GM08714 (cell line): ENCODE results near the gene GALNTL6.
"Not testable (repeated sequence)": the region's sequence is repeated elsewhere in the genome, so short reads cannot be mapped to it uniquely, and the experiment has no call there.

Experiments used
- H3K4me3 ChIP-seq: fragments of 200-500 bp; sonication (Bioruptor generic); 2 replicates; pipeline ENCODE4 v1.5.1; 2014; ENCODE audit warnings: mild to moderate bottlenecking, low read length, inconsistent platforms
- ZNF274 ChIP-seq: IDR thresholded peaks from 2 replicates; pipeline ENCODE4 v1.6.1; 2012; ENCODE audit warnings: mild to moderate bottlenecking, low read depth, low read length

GALNTL6 gene

DNA sequence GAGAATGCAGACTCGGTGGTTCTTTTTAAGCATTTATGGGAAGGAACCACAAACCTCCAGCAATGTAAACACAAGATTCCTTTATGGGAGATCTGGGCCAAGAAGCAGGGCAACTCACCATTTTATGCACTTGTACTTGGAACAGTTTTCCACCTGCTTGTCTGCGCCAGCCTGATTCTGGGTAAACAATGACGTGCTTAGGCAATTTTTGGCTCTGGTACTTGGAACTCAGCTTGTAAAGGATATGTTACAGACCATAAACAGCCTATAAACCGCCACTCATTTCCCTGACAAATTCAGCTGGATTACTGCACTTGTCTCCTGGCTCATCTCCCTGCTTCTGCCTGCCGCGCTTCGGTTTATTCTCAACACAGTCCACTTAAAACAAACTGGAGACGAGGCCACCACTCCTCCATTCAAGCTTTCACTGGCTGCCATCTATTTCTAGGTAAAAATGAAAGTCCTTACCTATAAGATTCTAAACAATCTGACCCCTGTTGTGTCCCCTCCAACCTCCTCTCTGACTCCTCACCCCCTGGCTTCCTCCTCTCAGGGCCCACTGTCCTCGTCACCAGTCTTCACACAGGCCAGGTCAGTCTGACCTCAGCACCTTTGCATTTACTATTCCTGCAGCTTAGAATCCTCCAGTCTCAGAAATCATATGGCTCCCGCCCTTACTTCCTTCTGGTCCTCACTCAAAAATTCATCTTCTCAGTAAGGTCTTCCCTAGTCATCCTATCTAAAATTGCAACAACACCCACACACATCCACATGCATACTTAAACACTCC is 1149.6 kb downstream of the GALNTL6 start:
- H3K4me3 ChIP-seq, result no peak overlapping the region
- TF ChIP-seq ZNF274, result no peak

DNA sequence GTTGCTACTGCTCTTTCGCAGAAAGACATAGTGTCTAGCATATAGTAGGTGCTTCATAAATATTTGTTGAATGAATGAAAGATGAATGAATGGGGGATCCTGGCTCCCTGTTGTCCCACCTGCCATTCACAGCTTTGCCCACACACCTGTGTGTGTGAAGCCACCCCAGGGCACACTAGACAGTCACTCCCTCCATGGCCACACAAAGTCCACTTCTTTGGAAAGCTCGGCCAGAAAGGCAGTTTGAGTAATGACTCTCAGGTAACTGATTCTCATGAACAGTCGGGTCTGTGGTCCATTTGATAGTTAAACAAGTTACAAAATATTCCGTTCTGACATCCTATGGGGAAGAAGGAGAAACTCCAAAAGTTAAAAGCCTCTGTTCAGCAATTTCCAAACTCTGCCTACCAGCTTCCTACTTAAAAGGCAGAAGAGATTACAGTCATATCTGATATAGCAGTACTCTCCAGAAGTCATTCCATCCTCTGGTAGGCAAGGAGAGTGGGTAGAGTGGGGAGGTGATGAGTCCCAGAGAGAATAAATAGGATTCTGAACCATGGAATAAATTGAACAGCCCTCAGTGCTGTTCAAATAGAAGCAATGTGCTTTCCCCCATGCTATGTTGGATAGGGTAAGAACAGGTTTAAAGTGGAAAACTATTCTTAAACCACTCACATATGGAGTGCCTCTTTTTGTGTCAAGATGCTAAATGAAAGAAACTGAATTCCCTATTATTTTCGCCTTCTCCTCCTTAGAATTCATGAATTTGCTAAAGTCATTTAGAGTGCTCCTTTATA is 1150.5 kb downstream of the GALNTL6 start:
- H3K4me3 ChIP-seq, result no peak overlapping the region
- no peak for TF ChIP-seq ZNF274

- not testable (repeated sequence) for H3K4me3 ChIP-seq
These were observed 1157.0 kb downstream of the GALNTL6 start for GRCh38 chr4:172970189-172970588.

DNA sequence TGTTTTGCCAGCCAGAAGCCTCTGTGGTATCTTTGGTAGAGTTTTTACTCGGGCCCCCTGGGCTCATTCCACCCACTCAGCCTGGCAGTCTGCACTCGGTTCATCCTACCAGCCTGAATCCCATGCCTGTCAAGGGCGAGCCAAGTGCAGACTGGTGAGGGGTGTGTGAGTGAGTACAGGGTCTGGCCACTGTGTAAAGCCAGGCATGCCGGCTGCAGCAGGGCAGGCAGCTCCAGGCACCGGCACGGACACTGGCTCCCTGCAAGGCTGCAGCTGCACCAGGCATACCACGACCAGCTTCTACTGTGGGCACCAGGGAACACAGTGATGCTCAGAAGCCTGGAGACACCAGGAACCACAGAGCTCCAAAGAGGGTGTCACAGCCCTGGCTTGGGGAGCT is 1161.4 kb downstream of the GALNTL6 start:
- no peak for TF ChIP-seq ZNF274
- no peak overlapping the region for H3K4me3 ChIP-seq

DNA sequence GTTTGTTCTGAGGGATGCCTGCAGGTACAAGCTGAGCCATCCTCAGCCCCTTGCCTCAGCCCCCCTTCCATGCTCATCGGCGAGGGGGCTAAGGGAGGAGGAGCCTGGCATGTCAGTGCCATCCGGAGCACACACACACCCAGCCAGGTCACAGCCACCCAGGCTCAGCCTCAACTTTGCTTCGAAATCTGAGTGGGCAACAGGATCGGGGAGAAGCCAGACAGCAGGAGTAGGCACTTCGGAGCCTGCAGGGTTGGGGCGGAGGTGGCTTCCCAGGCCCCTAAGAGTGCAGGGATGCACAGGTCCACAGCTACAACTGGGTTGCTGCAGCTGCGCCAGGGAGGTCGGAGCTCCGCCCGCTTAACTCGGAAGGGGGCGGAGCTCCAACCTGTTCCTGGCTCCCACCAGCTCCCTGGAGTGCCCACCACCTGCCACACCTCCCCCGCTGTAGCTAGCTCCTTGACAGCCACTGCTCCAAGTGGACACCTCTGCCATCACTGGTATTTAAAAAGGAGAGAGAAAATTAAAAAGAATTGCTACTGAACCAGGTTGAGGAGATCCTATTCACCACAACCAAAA is 1162.5 kb downstream of the GALNTL6 start:
- no peak for TF ChIP-seq ZNF274
- no peak overlapping the region for H3K4me3 ChIP-seq

DNA sequence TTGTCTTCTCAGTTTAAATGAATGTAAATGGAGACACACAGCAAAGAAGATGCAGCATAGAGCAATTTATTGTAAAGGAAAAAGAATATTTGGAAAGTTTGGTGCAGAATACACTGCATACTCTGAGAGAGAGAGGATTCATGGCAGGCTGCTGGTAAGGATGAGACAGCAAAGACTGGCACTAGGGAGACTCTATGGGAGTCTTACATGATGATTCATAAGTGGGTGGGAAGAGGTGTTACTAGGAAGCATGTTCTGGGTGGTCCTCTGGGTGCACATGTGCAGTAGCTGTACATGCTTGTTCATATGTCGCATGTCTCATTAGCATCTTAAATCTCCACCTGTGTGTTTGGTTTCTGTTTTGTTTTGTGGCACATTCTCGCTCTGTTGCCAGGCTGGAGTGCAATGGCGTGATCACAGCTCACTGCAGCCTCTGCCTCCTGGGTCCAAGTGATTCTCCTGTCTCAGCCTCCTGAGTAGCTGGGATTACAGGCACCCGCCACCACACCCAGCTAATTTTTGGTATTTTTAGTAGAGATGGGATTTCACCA is 1164.4 kb downstream of the GALNTL6 start:
- not testable (repeated sequence) for H3K4me3 ChIP-seq

- TF ChIP-seq ZNF274, result no peak
These were observed 1165.6 kb downstream of the GALNTL6 start for GRCh38 chr4:172978848-172979247.

GRCh38 chr4:172979332-172979731 is 1166.1 kb downstream of the GALNTL6 start:
- no peak for TF ChIP-seq ZNF274
- no peak overlapping the region for H3K4me3 ChIP-seq

More at GRCh38 chr4:172978848-172979247, 1165.6 kb downstream of the GALNTL6 start:
- no peak overlapping the region for H3K4me3 ChIP-seq

- TF ChIP-seq ZNF274, result no peak
- no peak overlapping the region for H3K4me3 ChIP-seq
These were observed 1167.0 kb downstream of the GALNTL6 start for GRCh38 chr4:172980219-172980618.

DNA sequence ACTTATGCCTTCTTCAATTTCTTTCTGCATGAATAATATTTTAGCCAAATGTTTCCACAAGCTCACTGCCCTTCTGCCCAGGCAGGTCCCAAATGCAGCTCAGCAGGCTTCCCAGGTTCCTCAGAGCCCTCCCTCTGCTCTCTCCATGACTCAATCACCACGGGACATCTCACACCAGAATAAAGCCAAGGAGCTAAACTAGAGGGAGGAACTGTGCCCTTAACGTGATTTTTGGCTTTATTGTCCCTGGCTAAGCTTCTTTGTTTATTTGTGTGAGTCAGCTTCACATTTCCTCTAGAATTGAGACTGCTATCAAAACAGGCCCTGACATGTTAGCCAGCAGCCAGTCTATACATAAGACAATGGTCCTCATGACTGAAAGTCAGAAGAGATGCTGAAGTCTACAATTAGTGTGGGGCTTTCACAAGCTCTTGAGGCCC is 1169.0 kb downstream of the GALNTL6 start:
- no peak overlapping the region for H3K4me3 ChIP-seq
- no peak for TF ChIP-seq ZNF274

DNA sequence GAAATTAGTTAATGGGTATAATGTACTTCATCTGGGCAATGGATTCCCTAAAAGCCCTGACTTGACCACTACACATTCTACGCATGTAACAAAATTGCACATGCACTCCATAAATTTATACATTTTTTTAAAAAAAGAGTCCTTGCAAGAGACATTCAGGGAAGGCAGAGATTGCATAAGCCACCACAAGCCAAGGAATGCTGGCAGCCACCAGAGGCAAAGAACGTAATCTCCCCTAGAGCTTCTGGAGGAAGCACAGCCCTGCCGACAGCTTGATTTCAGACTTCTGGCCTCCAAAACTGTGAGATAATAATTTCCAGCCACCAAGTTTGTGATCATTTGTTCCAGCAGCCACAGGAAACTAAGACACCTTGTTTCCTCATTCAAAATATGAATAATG is 1169.8 kb downstream of the GALNTL6 start:
- H3K4me3 ChIP-seq, result no peak overlapping the region
- TF ChIP-seq ZNF274, result no peak

DNA sequence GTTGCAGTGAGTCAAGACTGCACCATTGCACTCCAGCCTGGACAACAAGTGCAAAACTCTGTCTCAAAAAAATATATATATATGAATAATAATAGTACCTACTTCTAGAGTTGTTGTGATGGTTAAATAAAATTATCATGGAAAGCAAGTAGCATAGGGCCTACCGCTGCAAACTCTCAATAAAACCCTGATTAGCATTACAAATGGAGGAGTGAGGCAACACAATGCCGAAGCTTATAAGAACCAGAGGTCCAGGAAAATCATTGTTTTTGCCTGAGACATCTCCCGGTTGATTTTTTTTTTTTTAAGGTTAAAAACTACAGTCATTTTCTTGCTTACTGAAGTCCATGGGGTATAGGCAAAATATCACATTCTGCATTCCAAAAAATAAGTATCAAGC is 1170.4 kb downstream of the GALNTL6 start:
- no peak for TF ChIP-seq ZNF274
- no peak overlapping the region for H3K4me3 ChIP-seq

GRCh38 chr4:172985552-172985951 is 1172.3 kb downstream of the GALNTL6 start:
- no peak overlapping the region for H3K4me3 ChIP-seq
- TF ChIP-seq ZNF274, result no peak

DNA sequence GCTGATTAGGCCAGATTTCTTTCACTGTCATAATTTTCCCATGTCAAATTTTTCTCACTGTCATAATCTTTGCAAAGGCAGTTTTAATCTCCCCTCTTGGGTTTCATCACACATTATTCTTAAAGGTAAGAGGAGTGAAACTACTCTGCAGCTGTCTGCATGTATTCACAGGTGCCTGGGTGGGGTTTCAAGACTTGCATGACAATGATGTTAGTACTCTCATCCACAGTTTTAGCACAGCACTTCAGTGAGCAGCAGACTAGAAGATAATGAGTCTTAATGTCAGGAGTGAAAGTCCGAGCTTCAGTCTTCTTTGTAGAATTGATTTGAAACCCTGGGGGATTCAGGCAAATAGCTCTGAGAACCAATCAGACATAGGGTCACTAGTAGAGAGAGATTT is 1172.9 kb downstream of the GALNTL6 start:
- H3K4me3 ChIP-seq, result no peak overlapping the region
- TF ChIP-seq ZNF274, result no peak
